Stimulated activated effector memory CD8-positive, alpha-beta T cell treated with anti-CD3 and anti-CD28 coated beads, Interleukin-12 subunit alpha, Interleukin-12 subunit beta, amount 100 ng/mL, for 72 hours (primary cell): ENCODE measurements around the gene BTBD1.

Experiments
- ATAC-seq: fragments of 150-1000 bp; cut with Tn5 transposase; 2 replicates; pipeline ENCODE4 v1.10.0; 2021
- DNase-seq, 2 donors: peaks; one replicate each; pipeline ENCODE4 v3.0.0; 2021 to 2022; ENCODE audit warnings: low spot score in 2 of 2
- H3K27ac Mint-ChIP-seq: one replicate; pipeline ENCODE4 v1.8.0; 2022; ENCODE audit warnings: mild to moderate bottlenecking, mixed read lengths
- H3K36me3 Mint-ChIP-seq: one replicate; pipeline ENCODE4 v1.8.0; 2022; ENCODE audit warnings: mild to moderate bottlenecking, mixed read lengths
- H3K4me1 Mint-ChIP-seq: one replicate; pipeline ENCODE4 v1.8.0; 2022; ENCODE audit warnings: mixed read lengths
- H3K4me3 Mint-ChIP-seq: one replicate; pipeline ENCODE4 v1.8.0; 2022; ENCODE audit warnings: mild to moderate bottlenecking, mixed read lengths
- H3K9me3 Mint-ChIP-seq: one replicate; pipeline ENCODE4 v1.8.0; 2022; ENCODE audit warnings: mixed read lengths

BTBD1 gene

GRCh38 chr15:83066734-83067637, at the start of gene BTBD1:
Gene BTBD1, minus strand, starts transcription at chr15:83067252. Its CDS starts 101 bp downstream, at chr15:83067151.
- Mint-ChIP-seq H3K4me1 (peaks cover 22% of the 10 kb centered on the region), H3K4me3 (no peak within 1 kb of the TSS), H3K27ac (peak within 1 kb of the TSS; percentile 77), H3K9me3 (no peaks in the 10 kb centered on the region), H3K36me3 (peaks cover 14% of the 10 kb centered on the region)
- ATAC-seq = peak; percentile 98
- DNase-seq = peak; percentile 83 to 93

GRCh38 chr15:83115831-83116565, 48.9 kb upstream of the BTBD1 start:
- ATAC-seq (peak; percentile 93), DNase-seq (peak in 1 of 2 donors; percentile 42)
- peaks cover 12% of the 10 kb centered on the region for H3K36me3 Mint-ChIP-seq
- H3K27ac Mint-ChIP-seq = no peak overlapping the region
- H3K4me3 Mint-ChIP-seq = no peak overlapping the region
- H3K9me3 Mint-ChIP-seq = no peaks in the 10 kb centered on the region
- H3K4me1 Mint-ChIP-seq = no peaks in the 10 kb centered on the region

- ATAC-seq (peak; percentile 46), DNase-seq (no peak)
- H3K36me3 Mint-ChIP-seq = peaks cover 6% of the 10 kb centered on the region
- no peak overlapping the region for H3K27ac Mint-ChIP-seq
- H3K9me3 Mint-ChIP-seq = no peaks in the 10 kb centered on the region
- no peak overlapping the region for H3K4me3 Mint-ChIP-seq
- no peaks in the 10 kb centered on the region for H3K4me1 Mint-ChIP-seq
Measured at GRCh38 chr15:83115410-83115809, 48.4 kb upstream of the BTBD1 start.

- ATAC-seq = no peak
- H3K4me3 Mint-ChIP-seq = no peak overlapping the region
- H3K4me1 Mint-ChIP-seq = peaks cover 2% of the 10 kb centered on the region
- H3K9me3 Mint-ChIP-seq = no peaks in the 10 kb centered on the region
- H3K36me3 Mint-ChIP-seq = peaks cover 5% of the 10 kb centered on the region
- no peak for DNase-seq
- H3K27ac Mint-ChIP-seq = no peak overlapping the region
Measured at GRCh38 chr15:83114856-83115255, 47.8 kb upstream of the BTBD1 start.

- no peak overlapping the region for H3K27ac Mint-ChIP-seq
- no peak overlapping the region for H3K4me3 Mint-ChIP-seq
- DNase-seq (no peak), ATAC-seq (no peak)
- peaks cover 5% of the 10 kb centered on the region for H3K36me3 Mint-ChIP-seq
- no peaks in the 10 kb centered on the region for H3K9me3 Mint-ChIP-seq
- H3K4me1 Mint-ChIP-seq = peaks cover 9% of the 10 kb centered on the region
Measured at GRCh38 chr15:83113881-83114674, 47.0 kb upstream of the BTBD1 start.

- DNase-seq (no peak), ATAC-seq (no peak)
- H3K4me3 Mint-ChIP-seq = no peak overlapping the region
- no peaks in the 10 kb centered on the region for H3K9me3 Mint-ChIP-seq
- H3K36me3 Mint-ChIP-seq = peaks cover 5% of the 10 kb centered on the region
- H3K4me1 Mint-ChIP-seq = peaks cover 20% of the 10 kb centered on the region
- H3K27ac Mint-ChIP-seq = no peak overlapping the region
Measured at GRCh38 chr15:83112956-83113299, 45.9 kb upstream of the BTBD1 start.

- no peak overlapping the region for H3K4me3 Mint-ChIP-seq
- ATAC-seq (no peak), DNase-seq (no peak)
- peaks cover 5% of the 10 kb centered on the region for H3K36me3 Mint-ChIP-seq
- H3K27ac Mint-ChIP-seq = no peak overlapping the region
- H3K9me3 Mint-ChIP-seq = no peaks in the 10 kb centered on the region
- H3K4me1 Mint-ChIP-seq = peaks cover 20% of the 10 kb centered on the region
Measured at GRCh38 chr15:83112233-83112955, 45.3 kb upstream of the BTBD1 start.

- H3K27ac Mint-ChIP-seq = no peak overlapping the region
- no peak overlapping the region for H3K4me3 Mint-ChIP-seq
- no peaks in the 10 kb centered on the region for H3K9me3 Mint-ChIP-seq
- DNase-seq (no peak), ATAC-seq (no peak)
- peaks cover 5% of the 10 kb centered on the region for H3K36me3 Mint-ChIP-seq
- peaks cover 27% of the 10 kb centered on the region for H3K4me1 Mint-ChIP-seq
Measured at GRCh38 chr15:83111149-83111548, 44.1 kb upstream of the BTBD1 start.

- no peaks in the 10 kb centered on the region for H3K9me3 Mint-ChIP-seq
- H3K27ac Mint-ChIP-seq = no peak overlapping the region
- DNase-seq = no peak
- no peak overlapping the region for H3K4me3 Mint-ChIP-seq
- peaks cover 27% of the 10 kb centered on the region for H3K4me1 Mint-ChIP-seq
- H3K36me3 Mint-ChIP-seq = peaks cover 5% of the 10 kb centered on the region
- ATAC-seq = no peak
Measured at GRCh38 chr15:83110381-83110780, 43.3 kb upstream of the BTBD1 start.

GRCh38 chr15:83109532-83109931, 42.5 kb upstream of the BTBD1 start:
- ATAC-seq = no peak

GRCh38 chr15:83108266-83109219, 41.5 kb upstream of the BTBD1 start:
- Mint-ChIP-seq H3K9me3 (no peaks in the 10 kb centered on the region), H3K27ac (no peak overlapping the region), H3K4me1 (peaks cover 27% of the 10 kb centered on the region), H3K36me3 (peaks cover 5% of the 10 kb centered on the region), H3K4me3 (peak overlapping the region; percentile 69)
- DNase-seq (peak in 1 of 2 donors; percentile 57), ATAC-seq (peak; percentile 64)

More at GRCh38 chr15:83109532-83109931, 42.5 kb upstream of the BTBD1 start:
- H3K27ac Mint-ChIP-seq = no peak overlapping the region
- peaks cover 27% of the 10 kb centered on the region for H3K4me1 Mint-ChIP-seq
- H3K4me3 Mint-ChIP-seq = peak overlapping the region; percentile 69
- H3K9me3 Mint-ChIP-seq = no peaks in the 10 kb centered on the region
- no peak for DNase-seq
- peaks cover 5% of the 10 kb centered on the region for H3K36me3 Mint-ChIP-seq

- ATAC-seq (no peak), DNase-seq (no peak)
- H3K36me3 Mint-ChIP-seq = peaks cover 5% of the 10 kb centered on the region
- peaks cover 27% of the 10 kb centered on the region for H3K4me1 Mint-ChIP-seq
- no peak overlapping the region for H3K27ac Mint-ChIP-seq
- H3K4me3 Mint-ChIP-seq = peak overlapping the region; percentile 69
- no peaks in the 10 kb centered on the region for H3K9me3 Mint-ChIP-seq
Measured at GRCh38 chr15:83107841-83108181, 40.8 kb upstream of the BTBD1 start.

- H3K4me3 Mint-ChIP-seq = peak within 1 kb of the TSS; percentile 69
- H3K9me3 Mint-ChIP-seq = no peaks in the 10 kb centered on the region
- H3K36me3 Mint-ChIP-seq = peaks cover 4% of the 10 kb centered on the region
- ATAC-seq (peak; percentile 60), DNase-seq (peak; percentile 5 to 55)
- H3K27ac Mint-ChIP-seq = no peak within 1 kb of the TSS
- H3K4me1 Mint-ChIP-seq = peaks cover 27% of the 10 kb centered on the region
Measured at GRCh38 chr15:83106994-83107840, 40.2 kb upstream of the BTBD1 start, which contains the start of gene TM6SF1. Gene TM6SF1, plus strand, starts transcription at chr15:83107645. Its CDS starts 36 bp downstream, at chr15:83107681.
